IPS-15b (cell line): ENCODE data around the gene HNRNPM.

Experiments
- H3K27me3 ChIP-seq: one replicate; pipeline ENCODE4 v1.6.1; 2013; ENCODE audit warnings: low read length; ENCODE audit not compliant: control insufficient read depth, insufficient read depth
- H3K36me3 ChIP-seq: one replicate; pipeline ENCODE4 v1.6.1; 2013; ENCODE audit warnings: low read length; ENCODE audit not compliant: control insufficient read depth, insufficient read depth
- H3K4me1 ChIP-seq: one replicate; pipeline ENCODE4 v1.6.1; 2013; ENCODE audit warnings: mild to moderate bottlenecking, low read length; ENCODE audit not compliant: control insufficient read depth, insufficient read depth
- H3K4me3 ChIP-seq: one replicate; pipeline ENCODE4 v1.5.1; 2013; ENCODE audit warnings: low read depth, low read length
- H3K9ac ChIP-seq: one replicate; pipeline ENCODE4 v1.6.1; 2013; ENCODE audit warnings: low read depth, mild to moderate bottlenecking, low read length
- H3K9me3 ChIP-seq: one replicate; pipeline ENCODE4 v1.6.1; 2013; ENCODE audit warnings: mild to moderate bottlenecking, low read length; ENCODE audit not compliant: control insufficient read depth, insufficient read depth

The HNRNPM gene

GRCh38 chr19:8453616-8454015, 8.8 kb downstream of the HNRNPM start:
- Histone ChIP-seq H3K4me3 (no peak overlapping the region), H3K36me3 (peaks cover 7% of the 10 kb centered on the region), H3K27me3 (no peaks in the 10 kb centered on the region), H3K9me3 (no peaks in the 10 kb centered on the region), H3K4me1 (peaks cover 34% of the 10 kb centered on the region), H3K9ac (no peak overlapping the region)

- Histone ChIP-seq H3K27me3 (no peaks in the 10 kb centered on the region), H3K36me3 (peaks cover 7% of the 10 kb centered on the region), H3K4me3 (no peak overlapping the region), H3K9ac (no peak overlapping the region), H3K9me3 (no peaks in the 10 kb centered on the region), H3K4me1 (peaks cover 29% of the 10 kb centered on the region)
Observed at GRCh38 chr19:8454218-8454617, 9.4 kb downstream of the HNRNPM start.

- H3K27me3 ChIP-seq = no peaks in the 10 kb centered on the region
- H3K4me3 ChIP-seq = no peak overlapping the region
- no peaks in the 10 kb centered on the region for H3K9me3 ChIP-seq
- peaks cover 7% of the 10 kb centered on the region for H3K36me3 ChIP-seq
- H3K4me1 ChIP-seq = peaks cover 29% of the 10 kb centered on the region
- no peak overlapping the region for H3K9ac ChIP-seq
Observed at GRCh38 chr19:8455018-8455417, 10.2 kb downstream of the HNRNPM start.

DNA sequence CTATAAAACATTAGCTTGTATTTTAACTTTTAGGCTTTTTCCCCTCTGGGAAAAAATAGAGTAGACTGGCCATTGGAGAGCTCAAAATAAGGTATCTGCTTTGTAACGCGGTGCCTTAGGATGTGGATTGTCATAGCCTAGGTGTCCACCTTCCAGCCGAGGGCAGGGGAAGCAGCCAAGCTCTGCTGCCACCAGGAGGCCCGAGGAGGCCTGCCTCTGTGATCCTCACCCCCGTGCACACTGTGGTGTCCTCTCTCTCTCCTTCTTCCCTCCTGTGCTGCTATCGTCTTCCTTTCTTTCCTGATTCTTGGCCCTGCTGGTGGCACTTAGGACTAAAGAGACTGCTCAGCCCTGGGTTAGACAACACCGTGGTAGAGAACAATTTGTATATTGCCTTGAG, 11.3 kb downstream of the HNRNPM start:
- H3K4me1 ChIP-seq = peaks cover 35% of the 10 kb centered on the region
- H3K27me3 ChIP-seq = no peaks in the 10 kb centered on the region
- H3K36me3 ChIP-seq = peaks cover 7% of the 10 kb centered on the region
- H3K9ac ChIP-seq = no peak overlapping the region
- H3K4me3 ChIP-seq = no peak overlapping the region
- no peaks in the 10 kb centered on the region for H3K9me3 ChIP-seq

- no peak overlapping the region for H3K9ac ChIP-seq
- no peak overlapping the region for H3K4me3 ChIP-seq
- H3K36me3 ChIP-seq = peaks cover 7% of the 10 kb centered on the region
- no peaks in the 10 kb centered on the region for H3K9me3 ChIP-seq
- peaks cover 36% of the 10 kb centered on the region for H3K4me1 ChIP-seq
- H3K27me3 ChIP-seq = no peaks in the 10 kb centered on the region
Observed at GRCh38 chr19:8457209-8457608, 12.4 kb downstream of the HNRNPM start.

GRCh38 chr19:8457827-8458226, 13.1 kb downstream of the HNRNPM start:
- H3K4me1 ChIP-seq = peaks cover 38% of the 10 kb centered on the region
- H3K36me3 ChIP-seq = peaks cover 7% of the 10 kb centered on the region
- H3K9ac ChIP-seq = no peak overlapping the region
- H3K9me3 ChIP-seq = no peaks in the 10 kb centered on the region
- no peak overlapping the region for H3K4me3 ChIP-seq
- no peaks in the 10 kb centered on the region for H3K27me3 ChIP-seq

DNA sequence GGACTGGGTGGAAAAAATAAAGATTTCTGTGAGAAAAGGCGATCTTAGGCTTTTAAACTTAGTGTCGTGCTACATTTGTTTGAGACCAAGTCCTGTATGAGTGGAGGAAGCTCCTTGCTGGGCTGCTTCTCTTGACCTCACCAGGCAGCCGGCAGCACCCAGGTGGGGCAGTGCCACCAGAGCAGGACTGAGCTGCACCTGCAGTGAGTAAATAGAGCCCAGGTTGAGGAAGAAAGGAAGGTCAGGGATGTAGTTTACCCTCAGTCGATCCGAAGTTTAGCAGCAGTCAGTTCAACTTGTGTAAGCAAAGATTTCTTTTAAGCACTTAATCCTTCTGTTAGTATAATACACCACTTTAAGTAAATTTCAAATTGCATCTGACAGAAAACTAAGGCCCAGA, 13.6 kb downstream of the HNRNPM start:
- Histone ChIP-seq H3K4me3 (no peak overlapping the region), H3K27me3 (no peaks in the 10 kb centered on the region), H3K9me3 (no peaks in the 10 kb centered on the region), H3K4me1 (peaks cover 37% of the 10 kb centered on the region), H3K9ac (no peak overlapping the region), H3K36me3 (peaks cover 7% of the 10 kb centered on the region)

DNA sequence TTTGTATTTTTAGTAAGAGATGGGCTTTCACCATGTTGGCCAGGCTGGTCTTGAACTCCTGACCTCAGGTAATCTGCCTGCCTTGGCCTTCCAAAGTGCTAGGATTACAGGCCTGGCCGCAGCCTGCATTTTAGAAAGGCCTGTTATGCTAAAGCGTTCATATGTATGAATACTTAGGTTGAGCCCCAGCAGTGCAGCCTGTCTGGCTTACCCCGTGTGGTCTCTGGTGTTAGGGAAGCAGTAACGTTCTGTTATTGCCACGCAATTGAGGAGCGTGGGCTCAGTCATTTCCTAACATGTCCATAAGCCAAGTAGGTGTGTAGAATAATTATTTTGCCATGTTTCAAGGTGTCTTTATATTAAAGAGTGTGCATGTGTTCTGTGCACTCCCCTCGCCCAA, 14.3 kb downstream of the HNRNPM start:
- Histone ChIP-seq H3K9ac (no peak overlapping the region), H3K36me3 (peaks cover 12% of the 10 kb centered on the region), H3K9me3 (no peaks in the 10 kb centered on the region)

DNA sequence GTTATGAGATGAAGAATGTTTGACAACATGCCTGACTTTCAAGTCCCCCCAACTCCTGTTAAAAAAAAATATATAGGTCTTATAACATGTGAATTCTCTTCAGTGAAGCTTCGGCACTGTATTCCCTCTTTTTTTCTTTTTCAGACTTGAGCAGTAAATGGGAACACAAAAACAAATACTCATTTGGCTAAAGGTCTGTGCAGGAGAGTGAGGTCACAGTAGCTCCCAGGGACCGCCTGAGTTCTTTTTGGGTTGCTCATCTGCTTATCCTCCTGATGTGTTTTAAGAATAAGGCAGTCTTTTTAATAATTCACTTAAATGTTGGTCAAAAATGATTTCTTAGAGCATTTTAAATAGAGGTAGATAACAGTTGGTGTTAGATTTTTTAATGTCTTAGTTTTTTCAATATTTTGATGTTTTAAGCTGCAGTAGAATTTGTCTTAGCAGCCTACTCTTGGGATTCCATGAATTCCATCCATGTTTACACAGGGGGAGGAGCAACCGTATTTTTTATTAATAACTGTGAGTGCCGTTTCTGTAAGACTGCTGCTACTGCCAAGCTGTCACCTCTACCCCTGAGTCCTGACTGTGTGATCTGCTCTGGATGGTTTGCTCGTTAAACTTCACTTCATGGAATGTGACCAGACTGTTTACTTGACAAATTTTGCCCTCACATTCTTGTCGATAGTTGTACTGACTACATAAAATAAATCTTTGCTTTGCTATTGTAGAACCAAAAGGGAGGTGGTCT, 14.9 kb downstream of the HNRNPM start:
- Histone ChIP-seq H3K9ac (no peak overlapping the region), H3K9me3 (no peaks in the 10 kb centered on the region), H3K4me1 (peaks cover 32% of the 10 kb centered on the region), H3K27me3 (no peaks in the 10 kb centered on the region), H3K36me3 (peaks cover 12% of the 10 kb centered on the region), H3K4me3 (no peak overlapping the region)

More for the DNA sequence above, 14.3 kb downstream of the HNRNPM start:
- no peak overlapping the region for H3K4me3 ChIP-seq
- H3K27me3 ChIP-seq = no peaks in the 10 kb centered on the region
- H3K4me1 ChIP-seq = peaks cover 32% of the 10 kb centered on the region

DNA sequence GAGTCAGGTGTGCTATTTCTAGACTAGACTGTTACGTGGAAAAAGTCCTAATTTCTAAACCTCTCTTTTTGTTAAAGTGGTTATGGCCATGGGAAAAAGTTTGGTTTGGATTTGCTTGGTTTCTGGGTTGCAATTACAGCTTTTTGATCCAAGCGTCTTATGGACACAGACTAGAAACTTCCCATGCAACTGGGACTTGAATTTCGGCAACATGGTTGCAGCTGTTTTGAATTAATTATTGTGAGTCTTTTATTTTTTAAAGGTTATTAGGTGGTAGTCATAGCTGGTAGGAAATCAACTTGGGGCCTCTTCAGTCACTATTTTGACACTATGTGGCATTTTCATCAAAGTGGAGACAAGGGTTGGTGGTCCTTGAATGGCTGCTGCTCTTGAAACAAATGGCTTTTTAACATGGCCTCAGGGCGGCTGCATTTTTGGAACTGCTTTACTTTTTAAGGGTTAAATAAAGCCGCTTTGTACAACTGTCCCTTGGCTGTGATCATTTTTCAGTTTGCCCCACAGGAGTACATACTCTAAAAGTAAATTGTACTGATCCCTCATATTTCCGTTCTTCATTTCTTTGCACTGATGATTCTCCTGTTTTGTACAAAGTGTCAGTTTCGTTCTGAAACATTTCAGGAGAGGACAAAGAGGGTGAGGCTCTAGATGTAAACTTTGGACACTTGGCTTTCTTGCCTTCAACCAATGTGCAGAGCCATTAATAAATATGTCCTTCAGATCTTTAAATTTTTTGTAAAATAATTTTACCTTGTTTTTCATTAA, 15.9 kb downstream of the HNRNPM start:
- H3K9ac ChIP-seq = no peak overlapping the region
- H3K4me3 ChIP-seq = no peak overlapping the region
- H3K27me3 ChIP-seq = no peaks in the 10 kb centered on the region
- peaks cover 32% of the 10 kb centered on the region for H3K4me1 ChIP-seq
- peaks cover 21% of the 10 kb centered on the region for H3K36me3 ChIP-seq
- no peaks in the 10 kb centered on the region for H3K9me3 ChIP-seq

DNA sequence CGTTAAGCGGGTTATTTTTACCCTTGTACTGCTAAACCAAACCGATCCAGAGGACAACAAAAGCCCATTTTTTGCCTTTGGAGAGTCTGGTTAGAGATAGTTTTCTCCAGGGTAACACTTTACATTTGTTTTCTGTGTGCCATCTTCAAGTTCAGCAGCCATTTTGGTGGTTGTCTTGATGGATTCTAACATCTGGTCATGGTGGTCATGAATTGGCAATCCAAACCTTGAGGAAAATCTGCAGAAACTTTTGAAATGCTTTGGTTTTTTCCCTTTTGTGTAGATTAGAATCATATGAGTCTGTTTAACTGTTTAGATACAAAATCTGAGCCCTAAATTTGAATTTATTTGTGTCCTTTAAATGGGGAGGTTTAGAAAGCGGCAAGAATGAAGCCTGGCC, 16.6 kb downstream of the HNRNPM start:
- Histone ChIP-seq H3K9me3 (no peaks in the 10 kb centered on the region), H3K9ac (no peak overlapping the region), H3K4me3 (no peak overlapping the region), H3K27me3 (no peaks in the 10 kb centered on the region), H3K36me3 (peaks cover 21% of the 10 kb centered on the region), H3K4me1 (peaks cover 30% of the 10 kb centered on the region)

DNA sequence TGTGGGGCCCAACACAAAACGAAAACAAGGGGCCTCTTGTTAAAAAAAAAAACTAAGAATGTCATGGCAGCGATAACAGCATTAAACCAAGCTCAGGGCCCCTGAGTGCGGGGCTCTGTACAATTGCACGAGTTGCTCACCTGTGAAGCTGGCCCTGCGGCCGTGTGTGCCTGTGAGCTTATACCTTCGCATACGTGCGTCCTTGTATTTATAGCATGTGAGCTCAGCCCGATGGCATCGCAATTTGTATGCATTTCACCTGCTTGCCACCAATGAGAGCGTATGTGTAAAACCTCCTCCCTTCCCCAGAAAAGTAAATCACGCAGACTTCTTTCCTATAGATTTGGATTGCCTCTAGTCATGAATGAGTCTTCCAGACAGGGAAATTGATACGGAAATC, 17.1 kb downstream of the HNRNPM start:
- peaks cover 30% of the 10 kb centered on the region for H3K4me1 ChIP-seq
- peaks cover 20% of the 10 kb centered on the region for H3K36me3 ChIP-seq
- no peak overlapping the region for H3K9ac ChIP-seq
- H3K27me3 ChIP-seq = no peaks in the 10 kb centered on the region
- H3K4me3 ChIP-seq = no peak overlapping the region
- H3K9me3 ChIP-seq = no peaks in the 10 kb centered on the region
